Gastroesophageal sphincter (tissue), 3 donors: ENCODE data around the gene FHIP1A.

Experiments used
- EP300 ChIP-seq: sonication (generic); formaldehyde crosslinking; IDR thresholded peaks from one replicate; pipeline ENCODE4 v1.6.1; 2017; ENCODE audit warnings: antibody characterized with exemption, mild to moderate bottlenecking
- TF ChIP-seq, protein P1 (sequence below), 4 experiments: fragments of 200-600 bp in 2 of 4; fragments of 450-650 bp in 2 of 4; sonication (generic) in 1 of 4; IDR thresholded peaks; one replicate each; pipeline ENCODE4 v1.5.1; 2017 to 2019; ENCODE audit warnings: antibody characterized with exemption in 4 of 4, mild to moderate bottlenecking in 2 of 4, moderate library complexity in 2 of 4

DNA sequence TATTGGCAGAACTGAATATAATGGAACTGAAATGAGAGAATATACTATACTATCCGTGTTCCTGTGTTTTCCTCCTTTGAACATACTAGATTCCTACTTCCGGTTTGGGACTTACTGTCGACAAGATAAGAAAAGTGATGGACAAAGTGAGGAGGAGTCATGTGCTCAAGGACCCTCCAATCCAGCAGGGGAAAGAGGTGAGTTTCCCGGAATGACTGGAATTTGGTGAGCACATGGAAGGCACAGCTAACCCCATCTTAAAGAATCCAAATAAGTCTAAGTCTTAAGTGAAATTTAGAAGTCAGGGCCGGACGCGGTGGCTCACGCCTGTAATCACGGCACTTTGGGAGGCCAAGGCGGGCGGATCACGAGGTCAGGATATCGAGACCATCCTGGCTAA lies 47.0 kb upstream of the FHIP1A start:
- TF ChIP-seq, protein P1, sequence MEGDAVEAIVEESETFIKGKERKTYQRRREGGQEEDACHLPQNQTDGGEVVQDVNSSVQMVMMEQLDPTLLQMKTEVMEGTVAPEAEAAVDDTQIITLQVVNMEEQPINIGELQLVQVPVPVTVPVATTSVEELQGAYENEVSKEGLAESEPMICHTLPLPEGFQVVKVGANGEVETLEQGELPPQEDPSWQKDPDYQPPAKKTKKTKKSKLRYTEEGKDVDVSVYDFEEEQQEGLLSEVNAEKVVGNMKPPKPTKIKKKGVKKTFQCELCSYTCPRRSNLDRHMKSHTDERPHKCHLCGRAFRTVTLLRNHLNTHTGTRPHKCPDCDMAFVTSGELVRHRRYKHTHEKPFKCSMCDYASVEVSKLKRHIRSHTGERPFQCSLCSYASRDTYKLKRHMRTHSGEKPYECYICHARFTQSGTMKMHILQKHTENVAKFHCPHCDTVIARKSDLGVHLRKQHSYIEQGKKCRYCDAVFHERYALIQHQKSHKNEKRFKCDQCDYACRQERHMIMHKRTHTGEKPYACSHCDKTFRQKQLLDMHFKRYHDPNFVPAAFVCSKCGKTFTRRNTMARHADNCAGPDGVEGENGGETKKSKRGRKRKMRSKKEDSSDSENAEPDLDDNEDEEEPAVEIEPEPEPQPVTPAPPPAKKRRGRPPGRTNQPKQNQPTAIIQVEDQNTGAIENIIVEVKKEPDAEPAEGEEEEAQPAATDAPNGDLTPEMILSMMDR (IDR thresholded peaks at IDR 0.05), result no peak
- no peak for TF ChIP-seq EP300
